Midbrain (tissue), 1 donor: Measurements from ENCODE around the gene STARD3.

Experiments used
- DNase-seq: peaks from one replicate; lab custom pipeline; 2025; lab: John Stamatoyannopoulos, UW

Gene STARD3

DNA sequence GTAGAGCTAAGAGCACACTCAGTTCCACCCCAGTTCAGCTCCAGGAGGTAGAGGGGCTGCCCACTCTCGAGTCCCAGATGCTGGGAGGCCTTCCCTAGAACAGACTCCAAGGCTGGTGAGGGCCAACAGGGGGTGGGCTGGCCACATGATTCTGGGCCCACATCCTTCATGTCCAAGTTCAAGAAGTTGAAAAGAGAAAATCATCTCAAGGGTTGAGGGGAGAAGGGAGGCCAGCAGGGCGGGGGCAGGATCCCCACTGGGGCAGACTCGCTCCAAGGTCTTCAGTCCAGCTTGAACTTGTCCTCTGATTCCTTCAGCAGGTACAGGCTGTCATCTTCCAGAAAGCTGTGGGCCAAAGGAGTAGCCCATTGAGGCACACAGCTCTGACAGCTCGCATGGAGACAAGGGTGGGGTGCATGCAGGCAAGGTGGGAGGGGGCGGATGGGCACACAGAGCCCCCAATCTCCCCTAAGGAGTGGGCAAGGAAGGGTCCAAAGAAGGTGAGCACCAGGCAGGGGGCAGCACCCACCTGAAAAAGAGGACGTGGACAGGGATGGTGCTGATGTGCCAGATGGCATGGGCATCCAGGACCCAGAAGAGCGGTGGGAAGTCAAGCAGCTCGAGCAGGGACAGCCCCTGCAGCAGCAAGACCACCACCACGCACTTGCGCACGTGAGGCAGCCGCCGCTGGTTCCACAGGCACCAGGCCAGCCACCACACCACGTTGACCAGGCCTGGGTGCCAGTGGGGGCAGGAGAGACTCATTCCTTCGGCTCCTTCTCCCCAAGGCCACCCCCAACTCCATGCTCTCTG lies 35.8 kb downstream of the STARD3 start:
- no peak for DNase-seq

DNA sequence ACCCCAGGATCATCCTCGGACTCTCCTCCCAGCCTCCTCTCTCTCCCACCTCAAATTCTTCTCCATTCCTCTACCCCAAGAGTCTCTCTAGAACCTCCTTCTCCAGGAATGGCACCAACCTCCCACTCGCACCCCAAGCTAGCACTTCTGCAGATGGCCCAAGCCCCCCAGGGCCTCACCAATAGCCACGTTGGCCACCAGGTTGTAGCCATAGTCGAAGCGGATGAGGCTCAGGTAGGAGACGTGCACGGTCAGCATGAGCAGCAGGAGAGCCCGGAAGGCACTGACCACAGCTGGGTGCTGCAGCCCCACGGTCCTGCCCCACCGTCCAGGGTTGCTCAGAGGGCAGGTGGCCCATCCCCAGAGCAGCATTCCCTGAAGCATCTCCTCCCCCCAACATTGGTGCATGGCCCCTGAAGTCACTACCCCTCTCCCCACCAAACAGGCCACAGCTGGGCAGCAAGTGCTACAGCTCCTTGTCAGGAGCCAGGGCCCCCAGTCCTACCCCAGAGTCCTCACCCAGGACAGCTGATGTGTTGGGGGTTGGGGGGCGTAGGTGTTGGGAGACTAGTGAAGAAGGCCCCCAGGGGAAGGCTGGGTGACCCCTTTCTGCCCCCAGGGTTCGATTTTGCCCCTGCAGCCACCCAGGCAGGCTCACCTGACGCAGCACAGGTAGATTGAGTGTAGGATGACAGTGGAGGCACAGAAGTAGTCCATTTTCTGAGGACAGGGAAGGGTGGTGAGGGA lies 36.6 kb downstream of the STARD3 start:
- no peak for DNase-seq

DNA sequence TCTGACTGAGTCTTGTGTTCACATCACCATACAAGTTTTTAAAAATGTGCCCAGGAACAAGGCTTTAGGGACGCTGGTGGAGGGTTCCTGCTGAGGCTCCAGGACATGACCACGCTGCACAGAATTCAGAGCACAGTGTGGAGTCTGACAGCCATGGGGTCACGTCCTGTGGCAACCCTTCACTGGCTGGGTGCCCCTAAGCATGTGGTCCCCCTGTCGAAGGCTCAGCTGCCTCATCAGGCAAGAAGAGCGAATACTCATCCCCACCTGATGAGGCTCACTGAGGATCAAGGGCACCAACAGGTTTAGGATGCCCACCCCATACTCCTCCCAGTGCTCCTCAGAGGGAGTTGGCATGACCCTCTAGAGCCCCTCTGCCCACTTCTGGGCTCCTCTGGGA lies 37.2 kb downstream of the STARD3 start:
- no peak for DNase-seq

DNA sequence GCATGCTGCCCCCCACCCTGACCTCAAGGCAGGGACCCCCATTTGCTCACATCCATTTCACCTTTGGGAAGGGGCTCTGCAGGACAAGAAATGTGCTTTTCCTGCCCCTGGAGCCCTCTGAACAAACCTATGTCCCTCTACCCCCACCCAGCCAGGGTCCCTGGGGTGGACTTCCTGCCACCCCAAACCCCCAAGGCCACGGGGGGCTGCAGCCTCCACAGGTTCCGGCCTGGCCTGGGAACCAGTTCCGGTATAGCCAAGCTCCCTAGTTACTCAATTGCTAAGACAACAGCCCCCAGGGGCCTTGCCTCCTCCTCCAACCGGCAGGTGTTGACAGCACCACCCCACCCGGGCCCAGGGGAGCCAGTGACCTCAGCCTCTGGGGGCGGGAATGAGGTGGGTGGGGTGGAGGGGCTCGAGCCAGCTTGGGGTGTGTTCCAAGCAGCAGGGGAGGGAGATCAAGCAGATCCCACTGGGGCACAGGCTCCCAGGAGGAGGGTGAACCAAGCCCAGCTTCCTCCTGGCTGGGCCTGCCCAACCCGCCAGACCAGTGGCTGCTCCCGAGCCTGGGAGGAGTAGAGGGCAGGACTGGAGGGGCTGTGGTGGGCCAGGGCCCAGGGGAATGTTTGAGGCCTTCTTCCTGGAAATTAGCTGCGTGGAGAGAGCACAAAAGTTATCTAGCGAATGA lies 37.9 kb downstream of the STARD3 start:
- DNase-seq: no peak

DNA sequence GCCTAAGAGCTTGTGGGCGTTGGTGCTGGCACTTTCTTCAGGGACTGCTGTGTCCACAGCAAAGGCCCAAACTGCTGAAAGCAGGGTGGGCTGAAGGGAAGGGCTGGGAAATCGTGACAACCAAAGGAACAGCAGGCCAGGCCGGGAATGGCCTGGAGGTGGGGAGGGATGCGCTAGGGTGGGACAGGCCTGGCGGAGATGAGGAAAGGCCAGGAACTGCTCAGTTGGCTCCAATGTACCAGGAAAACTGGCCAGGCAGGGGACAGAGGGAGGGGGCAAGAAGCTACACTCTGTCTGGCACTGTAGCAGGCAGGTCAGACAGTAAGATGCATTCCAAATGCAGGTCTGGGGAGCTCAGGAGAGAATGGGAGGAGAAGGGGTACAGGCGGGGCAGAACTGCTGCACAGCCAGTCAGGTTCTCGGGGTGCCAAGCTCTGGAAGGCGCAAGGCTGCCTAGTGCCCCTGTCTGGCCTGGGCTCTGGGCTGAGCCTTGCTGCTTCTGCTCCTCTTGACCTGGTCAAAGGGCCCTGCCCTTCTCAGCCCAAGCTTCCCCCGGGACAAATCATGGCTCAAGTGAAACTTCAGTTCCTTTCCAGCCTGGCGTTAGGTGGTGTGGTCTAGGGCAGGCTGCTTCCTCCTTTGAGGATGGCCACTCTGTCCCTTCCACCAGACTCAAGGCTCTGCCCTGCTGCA lies 38.6 kb downstream of the STARD3 start:
- no peak for DNase-seq

DNA sequence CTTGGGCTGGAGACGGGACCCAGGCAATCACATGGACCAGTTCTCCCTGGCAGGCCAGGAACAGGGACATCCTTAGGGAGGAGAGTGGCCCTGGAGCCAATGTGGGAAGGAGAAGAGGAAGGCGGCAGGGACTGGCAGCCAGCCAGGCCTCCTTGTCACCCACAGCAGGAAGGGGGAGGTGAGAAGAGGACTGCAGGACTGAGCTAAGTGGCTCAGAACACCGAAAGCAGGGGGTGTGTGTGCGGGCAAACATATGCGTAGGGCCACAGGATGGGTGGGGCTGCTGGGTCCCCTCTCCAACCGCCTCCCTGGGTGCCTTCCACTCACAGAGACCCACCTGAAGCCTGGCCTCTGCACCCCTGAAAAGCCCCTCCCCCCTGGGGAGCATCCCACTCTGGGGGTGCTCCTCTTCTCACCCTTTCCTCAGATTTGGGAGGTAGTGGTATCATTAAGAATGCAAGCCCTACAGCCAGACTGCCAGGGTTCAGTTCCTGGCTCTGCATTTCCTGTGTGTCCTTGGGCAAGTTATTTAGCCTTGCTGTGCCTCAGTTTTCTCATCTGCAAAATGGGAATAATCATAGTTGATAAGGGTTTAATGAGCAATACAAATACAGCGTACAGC lies 39.4 kb downstream of the STARD3 start:
- DNase-seq: peak; percentile 41

DNA sequence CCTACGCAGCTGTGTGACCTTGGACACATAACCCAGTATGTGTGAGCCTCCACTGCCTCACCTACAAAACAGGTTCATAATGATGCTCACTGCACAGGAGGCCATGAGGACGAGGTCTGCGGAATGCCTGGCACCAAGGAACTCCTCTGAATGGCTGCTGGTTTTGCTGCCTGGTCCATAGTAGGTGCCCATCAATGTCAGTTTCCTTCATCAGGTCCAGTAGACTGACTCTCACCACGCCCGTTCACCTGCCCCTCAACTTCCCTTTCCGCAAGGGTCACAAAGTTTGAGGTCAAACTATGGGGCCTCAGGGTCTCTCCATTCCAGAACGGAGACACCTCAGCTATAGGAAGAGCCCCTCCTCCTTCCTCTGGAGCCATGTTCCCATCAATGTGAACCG lies 40.1 kb downstream of the STARD3 start:
- no peak for DNase-seq

DNA sequence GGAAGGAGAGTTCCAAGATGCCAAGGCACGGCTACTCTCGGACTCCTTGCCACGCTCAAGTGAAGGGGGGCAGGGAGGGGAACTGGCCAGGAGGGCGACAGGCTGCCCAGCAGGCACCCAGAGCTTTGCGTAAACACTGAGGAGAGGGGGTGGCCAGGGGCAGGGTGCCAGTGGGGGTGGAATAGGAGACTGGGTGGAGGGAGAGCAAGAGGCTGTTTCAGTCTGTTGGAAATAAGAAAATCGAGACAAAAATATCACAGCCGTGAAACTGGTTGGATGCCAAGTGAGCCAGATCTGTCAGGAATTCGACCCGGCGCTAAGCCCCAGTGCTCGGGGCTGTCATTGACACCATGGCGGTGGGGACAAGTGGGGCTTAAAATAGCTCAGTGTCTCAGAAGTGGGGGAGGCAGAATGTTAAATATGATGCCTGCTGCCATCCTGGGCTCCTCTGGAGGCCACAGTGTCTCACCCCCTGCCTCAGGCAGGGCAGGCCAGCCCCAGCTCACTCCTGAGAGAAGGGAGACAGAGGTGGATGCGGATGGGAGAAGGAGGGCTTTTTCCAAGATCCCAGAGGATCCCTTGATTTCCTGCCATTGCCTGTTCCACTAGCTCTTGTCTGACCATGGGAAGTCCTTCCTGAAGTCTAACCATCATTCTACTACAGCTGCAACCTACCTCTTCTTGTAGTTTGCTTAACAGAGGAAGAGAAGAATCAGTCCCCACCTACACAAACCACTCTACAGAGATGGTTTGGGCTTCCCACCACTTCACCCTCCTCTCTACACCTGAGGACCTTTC lies 40.8 kb downstream of the STARD3 start:
- peak; percentile 71 for DNase-seq

DNA sequence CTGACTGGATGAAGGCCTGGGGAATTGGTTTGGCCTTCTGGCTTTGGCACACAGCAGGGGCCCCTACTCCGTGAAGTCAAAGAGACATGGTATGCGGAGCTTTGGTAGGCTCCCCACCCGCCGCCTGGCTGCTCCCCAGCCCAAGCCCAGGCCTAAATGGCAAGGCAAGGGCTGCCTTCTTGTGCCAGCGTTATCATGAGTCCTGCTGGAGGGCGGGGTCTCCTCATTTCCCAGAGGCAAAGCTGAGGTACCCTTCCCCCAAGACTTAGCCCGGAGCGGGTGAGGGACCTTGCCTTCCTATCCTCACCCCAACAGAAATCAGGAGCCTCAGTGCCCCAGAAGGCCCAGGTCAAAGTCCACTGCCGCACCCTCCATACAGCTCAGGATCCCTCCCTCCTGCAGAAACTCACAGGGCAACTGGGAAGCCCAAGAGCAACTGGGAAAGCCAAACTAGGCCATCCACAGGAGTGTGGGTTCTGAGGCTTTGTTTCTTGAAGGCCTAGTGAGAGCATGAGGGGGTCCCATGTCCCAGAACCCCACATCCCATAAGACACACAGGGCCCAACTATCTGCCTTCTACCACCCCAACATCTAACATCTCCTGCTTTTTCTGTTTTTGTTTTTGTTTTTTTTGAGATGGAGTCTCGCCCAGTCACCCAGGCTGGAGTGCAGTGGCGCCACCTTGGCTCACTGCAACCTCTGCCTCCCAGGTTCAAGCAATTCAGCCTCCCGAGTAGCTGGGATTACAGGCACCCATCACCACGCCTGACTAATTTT lies 41.6 kb downstream of the STARD3 start:
- DNase-seq: no peak

DNA sequence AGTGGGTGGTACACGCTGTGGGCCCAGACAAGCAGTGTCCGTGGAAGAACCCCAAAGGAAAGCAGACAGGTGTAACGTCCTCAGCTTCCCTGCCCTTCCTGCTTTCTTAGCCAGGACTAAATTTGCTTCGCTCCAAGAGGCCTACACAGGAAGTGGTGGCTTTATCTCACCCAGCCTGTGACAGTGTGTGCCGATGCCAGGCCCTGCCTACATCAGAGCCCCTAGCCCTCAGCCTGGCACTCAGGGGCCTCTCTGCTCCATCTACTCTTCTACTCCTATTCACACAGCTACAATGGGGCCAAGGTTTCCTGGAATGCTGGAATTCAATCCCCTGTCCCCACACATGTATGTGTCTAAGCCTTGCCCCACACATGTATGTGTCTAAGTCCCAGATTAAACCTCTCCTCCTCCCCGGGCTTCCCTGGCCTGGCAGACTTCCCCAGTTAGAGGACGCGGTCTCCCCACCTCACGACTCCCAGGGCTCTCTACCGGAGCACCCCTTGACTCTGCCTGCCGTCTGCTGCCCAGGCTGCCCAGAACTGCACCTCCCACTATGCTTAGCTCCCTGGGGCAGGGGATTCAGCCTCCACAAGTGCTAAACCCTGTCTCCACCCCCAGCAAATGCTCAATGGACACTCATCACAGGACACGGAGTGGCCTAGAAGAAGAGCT lies 42.7 kb downstream of the STARD3 start:
- no peak for DNase-seq

DNA sequence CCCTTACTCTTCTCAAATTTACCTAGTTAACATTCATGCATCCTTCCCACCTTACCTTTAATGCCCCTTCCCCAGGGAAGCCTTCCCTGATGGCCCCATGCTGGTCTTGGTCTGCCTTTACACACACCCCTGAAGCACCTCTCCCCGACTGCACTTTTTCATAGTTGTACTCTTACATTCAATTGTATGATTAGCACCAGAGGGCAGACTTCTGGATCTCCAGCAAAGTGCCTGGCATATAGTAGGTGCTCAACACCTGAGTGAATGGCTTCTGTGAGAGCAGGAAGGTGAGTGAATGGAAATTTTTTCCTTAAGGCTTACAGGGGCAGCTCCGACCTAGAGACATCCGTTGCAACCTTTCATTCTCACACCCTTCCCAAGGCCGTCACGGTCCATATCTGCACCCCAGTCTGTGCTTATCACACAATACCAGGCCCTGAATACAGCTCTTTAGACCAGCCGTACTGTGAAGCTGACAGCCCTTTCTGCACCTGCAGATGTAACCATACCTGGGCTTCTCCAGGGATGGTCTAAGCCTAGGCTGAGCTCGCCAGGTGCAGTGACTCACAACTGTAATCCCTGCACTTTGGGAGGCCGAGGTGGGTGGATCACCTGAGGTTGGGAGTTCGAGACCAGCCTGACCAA lies 46.5 kb downstream of the STARD3 start:
- DNase-seq: no peak

DNA sequence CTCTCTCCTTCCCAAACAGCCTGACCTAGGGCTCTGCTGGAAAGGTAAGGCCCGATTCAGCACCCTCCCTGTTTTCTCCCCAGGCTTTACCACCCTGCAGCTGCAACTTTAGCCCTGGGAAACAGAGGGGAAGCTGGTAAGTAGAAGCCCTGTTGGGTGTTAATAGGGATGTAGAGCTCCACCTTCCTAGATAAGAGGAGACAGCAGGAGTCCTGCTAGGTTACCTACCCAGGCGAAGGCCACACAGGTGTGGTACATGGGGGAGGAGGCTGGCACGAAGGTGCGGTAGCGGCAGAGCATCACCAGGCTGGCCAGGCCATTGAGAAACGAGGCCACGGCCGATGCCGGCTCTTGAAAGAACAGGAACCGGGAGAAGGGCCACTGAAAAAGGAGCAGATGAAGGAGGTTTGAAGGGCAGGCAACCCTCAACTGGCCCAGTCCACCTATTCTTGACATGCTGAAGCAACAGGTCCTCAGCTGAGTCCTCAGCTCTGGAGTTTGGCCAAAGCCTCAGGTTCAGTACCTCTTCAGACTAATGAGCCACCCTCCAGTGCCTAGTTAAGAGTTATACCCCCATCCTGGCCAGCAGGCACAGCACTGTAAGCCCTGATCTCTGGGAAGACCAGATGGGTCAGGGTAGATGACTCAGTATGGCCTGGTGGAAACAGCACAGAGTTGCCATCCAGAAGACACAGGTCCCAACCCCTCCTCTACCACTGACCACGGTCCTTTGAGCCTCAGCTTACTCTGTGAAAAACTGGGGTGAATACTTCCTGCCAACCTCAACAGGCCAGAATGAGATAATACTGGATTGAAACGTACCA lies 47.6 kb downstream of the STARD3 start:
- no peak for DNase-seq

DNA sequence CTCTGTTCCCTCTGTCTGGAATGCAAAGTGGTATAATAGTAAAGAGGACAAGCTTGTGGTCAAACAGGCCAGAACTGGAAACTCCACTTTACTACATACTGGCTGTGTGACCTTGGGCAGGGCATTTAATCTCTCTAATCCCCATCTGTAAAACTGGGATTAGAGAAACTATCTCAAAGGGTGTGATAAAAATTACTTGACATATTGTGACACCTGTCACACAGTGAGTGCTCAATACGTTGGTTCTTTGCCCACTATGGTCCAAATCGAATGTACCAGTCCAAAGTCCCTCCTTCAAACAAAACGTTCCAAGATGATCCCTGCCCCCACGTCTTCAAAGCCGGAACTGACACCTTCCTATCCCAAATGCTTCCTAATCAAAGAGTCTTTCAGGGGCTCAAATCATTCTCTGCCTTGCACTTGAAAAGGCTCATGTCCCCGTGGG lies 50.2 kb downstream of the STARD3 start:
- no peak for DNase-seq

DNA sequence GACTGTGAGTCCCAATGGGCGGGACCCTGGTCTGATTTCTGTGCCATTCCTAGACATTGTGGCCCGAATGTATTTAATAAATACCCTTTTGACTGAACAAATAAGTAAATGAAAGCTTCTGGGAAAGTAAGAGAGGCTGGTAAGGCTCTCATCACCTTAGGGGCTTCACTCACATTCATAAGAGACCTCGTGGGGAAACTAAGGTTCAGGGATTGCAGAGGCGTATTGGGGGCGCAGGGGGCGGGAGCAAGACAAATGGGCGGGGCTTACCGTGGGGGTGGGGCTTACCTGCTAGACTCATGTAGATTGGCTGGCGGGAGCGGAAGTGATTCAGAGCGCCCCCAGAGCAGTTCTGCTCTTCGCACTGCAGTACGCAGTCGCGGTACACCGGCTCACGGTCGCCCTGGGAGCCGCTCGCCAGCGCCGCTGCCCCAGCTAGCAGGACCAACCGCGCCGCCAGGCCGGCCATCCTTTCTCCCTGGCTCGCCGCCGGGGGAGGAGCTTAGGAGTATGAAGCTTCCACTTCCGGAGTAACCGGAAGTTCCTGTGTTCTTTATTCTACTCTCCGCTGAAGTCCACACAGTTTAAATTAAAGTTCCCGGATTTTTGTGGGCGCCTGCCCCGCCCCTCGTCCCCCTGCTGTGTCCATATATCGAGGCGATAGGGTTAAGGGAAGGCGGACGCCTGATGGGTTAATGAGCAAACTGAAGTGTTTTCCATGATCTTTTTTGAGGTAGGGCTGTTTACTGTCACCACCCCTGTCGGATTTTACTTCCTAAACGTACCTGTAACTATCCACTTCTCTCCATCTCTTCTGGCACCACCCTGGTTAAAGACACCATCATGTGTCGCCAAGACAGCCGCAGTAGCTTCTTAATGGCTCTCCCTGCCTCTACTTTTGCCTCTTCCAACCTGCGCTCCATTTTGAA lies 50.9 kb downstream of the STARD3 start, which contains the start of gene PGAP3:
Gene PGAP3, minus strand, starts transcription at position 512 of the 929 bp plus-strand sequence. Its CDS starts 43 bp downstream, at position 469.
- peak; percentile 92 for DNase-seq

DNA sequence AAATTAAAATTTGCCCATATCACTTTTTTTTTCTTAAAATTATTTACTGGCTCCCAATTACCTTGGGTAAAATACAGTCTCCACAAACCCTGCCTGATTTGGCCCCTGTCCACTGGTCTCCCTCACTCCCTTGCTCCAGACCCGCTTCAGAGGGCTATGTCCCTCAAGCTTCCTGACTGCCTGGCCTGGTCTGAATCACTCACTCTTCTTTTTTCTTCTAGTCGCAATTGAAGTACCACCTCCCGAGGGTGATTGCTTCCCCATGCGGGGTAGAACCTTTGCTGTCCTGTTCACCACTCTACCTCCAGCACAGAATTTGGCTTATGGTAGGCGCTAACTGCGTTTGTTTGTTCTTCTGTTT lies 51.5 kb downstream of the STARD3 start:
- no peak for DNase-seq

DNA sequence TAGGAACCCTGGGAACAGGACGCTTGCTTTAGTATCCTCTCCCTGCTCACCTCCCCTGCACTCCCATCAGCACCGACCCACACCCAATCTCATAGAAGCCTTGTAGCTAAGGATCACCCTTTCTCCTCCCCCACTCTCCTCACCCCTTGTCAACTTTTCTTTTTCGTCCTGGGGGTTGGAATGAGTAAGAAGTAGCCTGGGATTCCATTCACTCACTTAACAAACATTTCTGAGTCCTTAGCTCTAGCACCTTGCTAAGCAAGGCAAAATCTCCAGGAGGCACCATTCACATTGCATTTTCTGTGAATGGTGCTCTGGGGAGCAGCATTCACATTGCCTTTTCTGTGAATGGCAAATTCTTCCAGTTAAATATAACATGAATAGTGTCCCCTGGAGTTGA lies 52.0 kb downstream of the STARD3 start:
- no peak for DNase-seq

DNA sequence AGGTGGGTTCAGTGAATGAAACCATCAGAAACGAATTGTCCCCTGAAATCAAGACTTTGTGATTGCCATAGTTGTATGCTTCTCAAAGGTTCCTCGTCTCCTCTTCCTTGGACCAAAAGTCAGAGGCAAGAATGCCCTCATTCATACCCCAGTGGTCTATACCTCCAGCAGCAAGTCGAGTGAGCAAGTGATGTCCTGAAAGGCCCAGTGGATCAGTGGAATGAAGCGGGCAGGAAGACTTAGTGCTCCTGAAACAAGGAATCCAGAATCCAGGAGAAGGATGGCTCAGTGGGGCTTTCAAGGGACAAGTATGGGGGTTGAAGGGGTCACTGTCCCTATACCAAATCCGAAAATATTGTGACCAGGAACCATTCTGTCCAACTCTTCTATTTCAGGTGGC lies 57.6 kb downstream of the STARD3 start:
- no peak for DNase-seq
